ENCODE data around the gene CACNA1B. TPM values are rescaled to one million over a fixed set of nuclear protein-coding genes. Genes with fewer than 3 reads are reported as not detected.

CACNA1B gene
- total RNA-seq, 1 experiment from 2014 or later: not detected

- CTCF ChIA-PET: no interaction called here
- BruUV-seq (replicated peaks): no TSS peak
Measured at GRCh38 chr9:137919649-137920141, 42.1 kb downstream of the CACNA1B start.

GRCh38 chr9:137920753-137921152 lies 43.2 kb downstream of the CACNA1B start:
- H3K36me3 Mint-ChIP-seq (ENCODE audit: insufficient read depth, unreplicated experiment): peaks cover 5% of the 10 kb centered on the region
- BruUV-seq (replicated peaks): no TSS peak

More at GRCh38 chr9:137919649-137920141, 42.1 kb downstream of the CACNA1B start:
- Mint-ChIP-seq H3K9me3 (ENCODE audit: low read depth, unreplicated experiment) (peaks cover 7% of the 10 kb centered on the region), H3K27me3 (ENCODE audit: unreplicated experiment) (peaks cover 31% of the 10 kb centered on the region), H3K36me3 (ENCODE audit: insufficient read depth, unreplicated experiment) (peaks cover 5% of the 10 kb centered on the region), H3K4me1 (ENCODE audit: low read depth, unreplicated experiment) (no peaks in the 10 kb centered on the region), H3K4me3 (ENCODE audit: low read depth, unreplicated experiment) (no peak overlapping the region), H3K27ac (ENCODE audit: unreplicated experiment) (no peak overlapping the region)
- DNase-seq: no peak
- intact Hi-C loops (cut with micrococcal nuclease; ENCODE audit: unreplicated experiment): no loop called here
- TF ChIP-seq CTCF (IDR thresholded peaks at IDR 0.05; ENCODE audit: unreplicated experiment): no peak

GRCh38 chr9:137924169-137924568 lies 46.6 kb downstream of the CACNA1B start:
- no peak for TF ChIP-seq CTCF (IDR thresholded peaks at IDR 0.05; ENCODE audit: unreplicated experiment)
- H3K27ac Mint-ChIP-seq (ENCODE audit: unreplicated experiment): no peak overlapping the region
- DNase-seq: no peak
- H3K9me3 Mint-ChIP-seq (ENCODE audit: low read depth, unreplicated experiment): peaks cover 9% of the 10 kb centered on the region
- peaks cover 5% of the 10 kb centered on the region for H3K36me3 Mint-ChIP-seq (ENCODE audit: insufficient read depth, unreplicated experiment)
- CTCF ChIA-PET: no interaction called here
- H3K4me3 Mint-ChIP-seq (ENCODE audit: low read depth, unreplicated experiment): no peak overlapping the region
- no TSS peak for BruUV-seq (replicated peaks)
- H3K4me1 Mint-ChIP-seq (ENCODE audit: low read depth, unreplicated experiment): no peaks in the 10 kb centered on the region
- peaks cover 22% of the 10 kb centered on the region for H3K27me3 Mint-ChIP-seq (ENCODE audit: unreplicated experiment)
- intact Hi-C loops (cut with micrococcal nuclease; ENCODE audit: unreplicated experiment): no loop called here

More at GRCh38 chr9:137920753-137921152, 43.2 kb downstream of the CACNA1B start:
- CTCF ChIA-PET: no interaction called here
- Mint-ChIP-seq H3K27me3 (ENCODE audit: unreplicated experiment) (peaks cover 35% of the 10 kb centered on the region), H3K4me3 (ENCODE audit: low read depth, unreplicated experiment) (no peak overlapping the region), H3K9me3 (ENCODE audit: low read depth, unreplicated experiment) (peaks cover 7% of the 10 kb centered on the region), H3K4me1 (ENCODE audit: low read depth, unreplicated experiment) (no peaks in the 10 kb centered on the region), H3K27ac (ENCODE audit: unreplicated experiment) (no peak overlapping the region)
- no peak for TF ChIP-seq CTCF (IDR thresholded peaks at IDR 0.05; ENCODE audit: unreplicated experiment)
- no peak for DNase-seq
- intact Hi-C loops (cut with micrococcal nuclease; ENCODE audit: unreplicated experiment): no loop called here

GRCh38 chr9:137924761-137925369 lies 47.3 kb downstream of the CACNA1B start:
- H3K4me1 Mint-ChIP-seq (ENCODE audit: low read depth, unreplicated experiment): no peaks in the 10 kb centered on the region
- no peak for DNase-seq
- intact Hi-C loops (cut with micrococcal nuclease; ENCODE audit: unreplicated experiment): no loop called here
- TF ChIP-seq CTCF (IDR thresholded peaks at IDR 0.05; ENCODE audit: unreplicated experiment): no peak
- peaks cover 22% of the 10 kb centered on the region for H3K27me3 Mint-ChIP-seq (ENCODE audit: unreplicated experiment)
- CTCF ChIA-PET: no interaction called here
- no peak overlapping the region for H3K27ac Mint-ChIP-seq (ENCODE audit: unreplicated experiment)
- H3K36me3 Mint-ChIP-seq (ENCODE audit: insufficient read depth, unreplicated experiment): peaks cover 5% of the 10 kb centered on the region
- no TSS peak for BruUV-seq (replicated peaks)
- H3K9me3 Mint-ChIP-seq (ENCODE audit: low read depth, unreplicated experiment): peaks cover 6% of the 10 kb centered on the region
- no peak overlapping the region for H3K4me3 Mint-ChIP-seq (ENCODE audit: low read depth, unreplicated experiment)
